Activated CD8-positive, alpha-beta memory T cell treated with anti-CD3 and anti-CD28 coated beads for 48 hours (primary cell): ENCODE results near the gene DAB2IP.
"Not testable (repeated sequence)": the region's sequence is repeated elsewhere in the genome, so short reads cannot be mapped to it uniquely, and the experiment has no call there.

ENCODE experiments used
- DNase-seq, 3 experiments: peaks; one replicate each; pipeline ENCODE4 v3.0.0-alpha.2; 2020; ENCODE audit warnings: low read depth in 2 of 3, low spot score in 2 of 3

Gene DAB2IP

GRCh38 chr9:121651295-121652020 is at the start of gene DAB2IP:
Gene DAB2IP (plus strand): TSS chr9:121651634. CDS start chr9:121651776, 142 bp downstream.
- DNase-seq: no peak

DNA sequence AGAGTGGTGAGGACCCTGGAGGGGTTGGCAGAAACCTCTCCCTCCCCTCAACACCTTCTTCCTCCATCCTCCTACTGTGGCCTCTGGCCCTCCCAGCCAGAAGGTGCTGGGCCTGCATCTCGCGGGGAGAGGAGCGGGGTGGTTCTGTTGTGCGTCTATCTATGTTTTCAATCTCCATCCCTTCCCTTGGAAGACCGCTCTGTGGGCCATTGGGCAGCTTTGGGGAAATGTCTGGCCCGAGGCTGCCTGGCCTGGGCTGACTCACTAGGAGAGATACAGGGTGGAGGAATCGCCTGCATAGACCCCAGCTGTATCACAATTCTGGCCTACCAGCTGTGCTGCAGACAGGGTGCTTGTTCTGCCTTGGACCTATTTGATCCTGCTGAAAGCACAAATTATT is 48.4 kb upstream of the DAB2IP start:
- DNase-seq: no peak

GRCh38 chr9:121604242-121604641 is 47.2 kb upstream of the DAB2IP start:
- DNase-seq: no peak

DNA sequence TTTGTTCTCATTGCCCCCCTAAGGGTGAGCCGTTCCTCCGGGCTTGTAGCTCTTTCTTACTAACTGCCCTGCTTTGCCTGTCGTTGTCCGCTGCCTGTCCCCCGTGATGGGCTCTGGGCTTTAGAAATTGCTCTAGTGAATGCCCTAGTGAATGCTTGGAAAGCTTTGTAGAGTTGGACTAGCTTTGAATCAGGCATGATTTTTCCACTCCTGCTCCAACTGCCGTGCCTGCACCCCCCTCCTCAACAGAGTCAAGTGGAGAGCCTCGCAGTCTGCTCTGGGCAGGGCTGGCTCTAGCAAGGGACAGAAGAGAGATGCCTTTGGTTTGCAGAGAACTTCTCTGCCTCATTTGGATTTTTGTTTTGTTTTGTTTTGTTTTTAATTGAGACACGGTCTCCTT is 46.8 kb upstream of the DAB2IP start:
- no peak for DNase-seq

DNA sequence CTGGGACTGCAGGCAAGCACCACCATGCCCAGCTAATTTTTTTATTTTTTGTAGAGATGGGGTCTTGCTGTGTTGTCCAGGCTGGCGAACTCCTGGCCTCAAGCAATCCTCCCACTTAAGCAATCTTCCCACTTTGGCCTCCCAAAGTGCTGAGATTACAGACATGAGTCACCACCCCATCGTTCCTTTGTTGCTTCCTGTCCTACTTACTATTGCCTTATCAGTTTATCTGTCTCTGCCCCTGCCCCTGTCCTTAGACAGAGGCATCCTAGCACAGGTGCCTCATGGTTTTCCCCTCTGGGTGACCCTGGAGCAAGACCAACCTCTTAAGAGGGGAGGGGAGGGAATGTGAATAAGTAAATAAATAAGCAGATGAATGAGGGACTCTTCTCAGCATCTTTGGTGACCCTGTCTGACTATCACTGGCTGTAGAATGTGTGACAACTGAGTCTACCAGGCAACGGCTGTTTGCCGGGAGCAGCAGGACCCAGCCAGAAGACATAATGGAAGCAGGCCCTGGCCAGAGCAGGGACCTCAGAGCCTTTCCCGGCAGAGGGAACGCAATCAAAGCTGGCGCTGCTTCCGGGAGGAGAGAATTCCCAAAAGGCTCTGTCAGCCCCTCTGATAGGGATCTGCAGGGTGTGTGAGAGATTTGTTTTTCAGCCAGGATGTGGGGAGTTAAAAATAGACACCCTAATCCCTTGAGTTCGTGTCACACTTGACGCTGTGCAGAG is 43.8 kb upstream of the DAB2IP start:
- no peak for DNase-seq

- no peak for DNase-seq
Observed at GRCh38 chr9:121608168-121608853, 43.1 kb upstream of the DAB2IP start.

DNA sequence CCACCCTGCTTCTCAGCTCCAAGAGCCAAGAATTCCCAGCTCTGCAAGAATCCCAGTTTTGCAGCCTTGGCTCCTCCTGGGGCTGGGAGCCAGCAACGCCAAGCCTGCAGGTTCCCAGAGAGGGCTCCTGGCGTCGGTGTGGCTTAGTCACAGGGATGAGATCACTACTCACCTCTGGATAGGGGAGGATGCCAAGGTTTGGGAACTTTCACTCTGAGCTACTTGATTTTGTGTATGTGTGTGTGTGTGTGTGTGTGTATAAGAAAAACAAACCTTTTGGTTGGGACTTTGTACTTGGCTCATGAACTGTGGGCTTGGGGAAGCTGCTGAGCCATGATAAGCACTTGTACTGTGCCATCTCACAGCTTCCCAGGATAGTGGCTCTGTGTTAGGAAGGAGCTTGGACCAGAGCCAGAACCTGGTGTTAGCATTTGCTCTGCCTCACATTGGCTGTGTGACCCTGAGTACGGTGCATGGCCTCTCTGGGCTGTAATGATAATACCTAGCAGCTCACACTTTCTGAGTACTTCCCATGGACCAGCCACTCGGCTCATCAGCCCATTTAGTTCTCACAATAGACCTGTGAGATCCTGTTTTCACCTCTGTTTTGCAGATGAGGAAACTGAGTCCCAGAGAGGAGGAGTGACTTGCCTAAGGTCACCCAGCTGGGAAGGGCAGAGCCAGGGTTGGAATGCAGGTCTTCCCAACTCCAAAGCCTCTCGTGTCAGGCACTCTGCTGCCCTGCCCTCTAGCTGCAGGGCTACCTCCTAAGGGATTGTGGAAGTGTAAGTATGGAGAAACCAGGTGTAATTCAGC is 41.4 kb upstream of the DAB2IP start:
- no peak for DNase-seq

DNA sequence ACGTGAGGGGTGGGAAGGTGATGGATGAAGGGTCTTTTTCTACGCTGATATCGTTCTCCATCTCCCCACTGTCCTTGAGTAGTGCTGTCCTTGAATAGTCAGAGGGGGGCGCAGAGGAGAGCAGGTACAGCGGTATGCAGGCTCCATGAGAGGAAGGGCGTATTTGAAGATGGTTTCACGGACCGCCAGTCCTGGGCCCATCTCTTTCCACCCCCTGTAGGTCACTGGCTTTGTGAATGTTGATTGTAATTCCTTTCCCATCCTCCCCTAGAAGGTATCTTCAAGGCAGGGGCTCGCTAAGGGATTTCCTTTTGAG is 40.8 kb upstream of the DAB2IP start:
- DNase-seq: no peak

GRCh38 chr9:121612511-121612998 is 38.9 kb upstream of the DAB2IP start:
- DNase-seq: no peak

DNA sequence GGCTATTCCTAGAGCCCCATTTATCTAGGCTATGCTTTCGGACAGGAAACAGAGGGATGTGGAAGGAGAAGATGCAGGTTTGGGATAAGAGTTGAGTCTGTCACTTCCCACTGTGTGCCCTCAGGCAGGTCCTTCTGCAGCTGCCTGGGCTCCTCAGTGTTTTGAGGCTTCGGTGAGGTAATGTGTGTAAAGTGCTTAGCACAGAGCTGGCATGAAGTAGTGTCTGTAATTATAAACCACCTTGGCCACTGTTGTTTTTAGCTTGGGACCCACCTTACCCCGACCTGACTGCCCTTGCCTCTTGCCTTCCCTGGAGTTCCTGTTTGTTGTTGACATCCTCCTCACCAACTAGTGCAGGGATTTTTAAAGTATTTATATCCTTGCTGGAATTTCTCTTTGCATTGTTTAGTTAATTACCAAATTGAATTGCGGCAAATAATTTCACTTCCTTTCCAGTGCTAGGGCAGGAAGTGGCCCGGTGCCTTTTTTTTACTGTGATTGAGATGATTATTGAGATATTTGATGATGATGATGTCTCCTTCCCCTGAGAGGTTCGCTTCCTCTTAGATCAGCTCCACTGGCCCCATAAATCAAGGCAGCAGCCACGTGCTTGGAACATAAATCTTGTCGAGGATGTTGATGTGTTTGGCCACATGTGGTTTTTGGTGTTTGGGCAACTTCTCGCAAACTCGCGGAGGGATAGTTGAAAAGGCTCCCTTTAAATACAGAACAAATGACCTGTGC is 38.3 kb upstream of the DAB2IP start:
- DNase-seq: no peak

- DNase-seq: no peak
Observed at GRCh38 chr9:121616123-121616755, 35.2 kb upstream of the DAB2IP start.

- DNase-seq: no peak
Observed at GRCh38 chr9:121618504-121618903, 32.9 kb upstream of the DAB2IP start.

DNA sequence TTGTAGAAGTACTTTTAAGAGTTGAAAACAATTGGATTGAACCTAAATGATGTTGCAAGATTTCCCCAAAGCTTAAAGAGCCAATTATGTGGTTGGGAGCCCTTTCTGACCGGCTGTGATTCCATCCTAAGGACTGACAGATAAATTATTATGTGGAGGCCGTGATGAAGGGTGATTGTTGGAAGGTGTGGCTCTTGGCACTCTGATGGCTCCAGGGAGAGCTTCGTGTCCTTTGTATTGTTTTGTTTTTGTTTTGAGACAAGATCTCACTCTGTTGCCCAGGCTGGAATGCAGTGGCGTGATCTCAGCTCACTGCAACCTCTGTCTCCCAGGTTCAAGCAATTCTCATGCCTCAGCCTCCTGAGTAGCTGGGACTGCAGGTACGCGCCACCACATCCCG is 32.5 kb upstream of the DAB2IP start:
- DNase-seq: not testable (repeated sequence)

GRCh38 chr9:121619545-121620324 is 31.7 kb upstream of the DAB2IP start:
- DNase-seq: no peak

- no peak for DNase-seq
Observed at GRCh38 chr9:121620325-121620673, 31.1 kb upstream of the DAB2IP start.

GRCh38 chr9:121620777-121621449 is 30.5 kb upstream of the DAB2IP start:
- no peak for DNase-seq

GRCh38 chr9:121622387-121623203 is 28.8 kb upstream of the DAB2IP start:
- DNase-seq: no peak

DNA sequence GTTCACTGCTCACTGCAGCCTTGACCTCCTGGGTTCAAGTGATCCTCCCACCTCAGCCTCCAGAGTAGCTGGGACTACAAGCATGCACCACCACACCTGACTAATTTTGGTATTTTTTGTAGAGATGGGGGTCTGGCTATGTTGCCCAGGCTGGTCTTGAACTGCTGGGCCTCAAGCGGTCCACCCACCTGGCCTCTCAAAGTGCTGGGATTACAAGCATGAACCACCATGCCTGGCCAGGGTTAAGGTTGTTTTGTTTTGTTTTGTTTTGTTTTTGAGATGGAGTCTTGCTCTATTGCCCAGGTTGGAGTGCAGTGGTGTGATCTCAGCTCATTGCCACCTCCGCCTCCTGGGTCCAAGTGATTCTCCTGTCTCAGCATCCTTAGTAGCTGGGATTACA is 28.0 kb upstream of the DAB2IP start:
- DNase-seq: not testable (repeated sequence)
